ENCODE data around the gene KMT2A.

- TF ChIP-seq CTCF (IDR thresholded peaks at IDR 0.05): no peak
- TF ChIP-seq POLR2A (IDR thresholded peaks at IDR 0.05): no peak
Measured at GRCh38 chr11:118473537-118473936, 37.2 kb downstream of the KMT2A start.
